Keratinocyte (primary cell): ENCODE data around the gene RRP1B. TPM values are rescaled to one million over a fixed set of nuclear protein-coding genes. Genes with fewer than 3 reads are reported as not detected.

Experiments
- DNase-seq: peaks from one replicate; pipeline ENCODE4 v3.0.0-alpha.2; 2011; ENCODE audit warnings: low read depth, missing footprints, low spot score
- FAIRE-seq: peaks from 2 replicates; lab custom pipeline; 2011; peaks lifted over from hg19 to GRCh38; lab: Jason Lieb, UNC
- H2AFZ ChIP-seq: 2 replicates; pipeline ENCODE4 v1.6.0; 2012; ENCODE audit warnings: low read length, control low read depth, inconsistent platforms; ENCODE audit not compliant: control insufficient read depth
- H3K27ac ChIP-seq: 2 replicates; pipeline ENCODE4 v1.5.1; 2011; ENCODE audit warnings: low read length; ENCODE audit not compliant: control insufficient read depth, insufficient read depth
- H3K27me3 ChIP-seq: 3 replicates; pipeline ENCODE4 v1.6.0; 2011; ENCODE audit warnings: low read length; ENCODE audit not compliant: control insufficient read depth, insufficient read depth; ENCODE audit errors: extremely low read depth
- H3K36me3 ChIP-seq, 2 experiments: 2 replicates in 1 of 2; 3 replicates in 1 of 2; pipeline ENCODE4 v1.5.1; 2011; ENCODE audit warnings: low read length in 2 of 2, mild to moderate bottlenecking in 1 of 2; ENCODE audit not compliant: control insufficient read depth in 2 of 2, insufficient read depth in 2 of 2; ENCODE audit errors: extremely low read depth in 1 of 2
- H3K4me1 ChIP-seq: 3 replicates; pipeline ENCODE4 v1.5.1; 2011; ENCODE audit warnings: low read length; ENCODE audit not compliant: control insufficient read depth, insufficient read depth; ENCODE audit errors: extremely low read depth
- H3K4me2 ChIP-seq: 3 replicates; pipeline ENCODE4 v1.6.0; 2011; ENCODE audit warnings: low read depth, low read length; ENCODE audit not compliant: control insufficient read depth, insufficient read depth; ENCODE audit errors: extremely low read depth
- H3K4me3 ChIP-seq, 3 experiments: fragments of 200-600 bp in 1 of 3; sonication (generic) in 1 of 3; 2 replicates in 2 of 3; 3 replicates in 1 of 3; pipeline ENCODE4 v1.5.1; 2011 to 2016; ENCODE audit warnings: low read length in 3 of 3, mild to moderate bottlenecking in 3 of 3, control low read depth in 2 of 3, inconsistent platforms in 1 of 3, low read depth in 1 of 3, mixed read lengths in 1 of 3, mixed run types in 1 of 3, moderate library complexity in 1 of 3; ENCODE audit not compliant: control insufficient read depth in 2 of 3, insufficient read depth in 2 of 3; ENCODE audit errors: extremely low read depth in 1 of 3
- H3K79me2 ChIP-seq: 2 replicates; pipeline ENCODE4 v1.6.0; 2012; ENCODE audit warnings: low read length; ENCODE audit not compliant: control insufficient read depth, insufficient read depth
- H3K9ac ChIP-seq: 3 replicates; pipeline ENCODE4 v1.6.0; 2011; ENCODE audit warnings: low read length; ENCODE audit not compliant: control insufficient read depth, insufficient read depth; ENCODE audit errors: extremely low read depth
- H3K9me1 ChIP-seq: 3 replicates; pipeline ENCODE4 v1.6.0; 2011; ENCODE audit warnings: low read length; ENCODE audit not compliant: control insufficient read depth, insufficient read depth; ENCODE audit errors: extremely low read depth
- H3K9me3 ChIP-seq: 2 replicates; pipeline ENCODE4 v1.5.1; 2012; ENCODE audit warnings: low read depth, low read length; ENCODE audit not compliant: control insufficient read depth
- H4K20me1 ChIP-seq: 3 replicates; pipeline ENCODE4 v1.6.0; 2011; ENCODE audit warnings: low read length; ENCODE audit not compliant: control insufficient read depth, insufficient read depth; ENCODE audit errors: extremely low read depth
- CTCF ChIP-seq, 3 experiments: IDR thresholded peaks in 1 of 3; conservative IDR thresholded peaks in 1 of 3; optimal IDR thresholded peaks in 1 of 3; 2 replicates in 2 of 3; 3 replicates in 1 of 3; pipeline versions ENCODE3 to v1.5.1; 2011; ENCODE audit warnings: low read length in 3 of 3, mild to moderate bottlenecking in 3 of 3, moderate library complexity in 2 of 3, control low read depth in 1 of 3, inconsistent platforms in 1 of 3; ENCODE audit not compliant: insufficient read depth in 2 of 3; ENCODE audit errors: extremely low read depth in 1 of 3
- EZH2 ChIP-seq: IDR thresholded peaks from one replicate; pipeline ENCODE4 v1.6.1; 2012; ENCODE audit warnings: inconsistent platforms, mild to moderate bottlenecking, low read length, moderate library complexity
- dilution Hi-C: fragments of 300-500 bp; cut with MboI; formaldehyde crosslinking; loops from one replicate; pipeline ENCODE4 v1.7.0; 2020; ENCODE audit warnings: low sequenced_read_pairs; ENCODE audit not compliant: extremely low pct_ligation_motif_present
- polyA plus RNA-seq, 5 experiments: library from polyadenylated mRNA; depleted of rRNA in 3 of 5; stranded (reverse) in 3 of 5; stranded (forward) in 1 of 5; unstranded in 1 of 5; fragments of >200 nt; gene quantifications; 1 replicate in 1 of 5; 2 replicates in 3 of 5; 3 replicates in 1 of 5; pipeline versions ENCODE4 v1.2.1 to v1.2.3, GENCODE V29; 2011 to 2012; ENCODE audit warnings: missing spikeins in 2 of 5, low read depth in 1 of 5, low replicate concordance in 1 of 5

The RRP1B gene
- polyA plus RNA-seq, 1 donor (not counting 4 experiments of a cell fraction or from before 2014, with no cell fraction given) = 19.8 TPM

GRCh38 chr21:43623588-43623987 lies 35.8 kb upstream of the RRP1B start:
- Histone ChIP-seq H3K9me1 (no peaks in the 10 kb centered on the region), H3K9me3 (peaks cover 5% of the 10 kb centered on the region), H3K27ac (no peak overlapping the region), H2AFZ (no peak overlapping the region), H3K4me2 (no peak overlapping the region), H4K20me1 (no peaks in the 10 kb centered on the region), H3K27me3 (no peaks in the 10 kb centered on the region), H3K36me3 (no peaks in the 10 kb centered on the region), H3K4me3 (no peak overlapping the region), H3K4me1 (peaks cover 21% of the 10 kb centered on the region), H3K79me2 (no peaks in the 10 kb centered on the region), H3K9ac (no peak overlapping the region)
- dilution Hi-C loops = no loop called here
- TF ChIP-seq CTCF (optimal IDR thresholded peaks at IDR 0.05 in 1 of 3, IDR thresholded peaks at IDR 0.05 in 1 of 3, conservative IDR thresholded peaks at IDR 0.05 in 1 of 3; ENCODE audit: extremely low read depth in 1 of 3, insufficient read depth in 2 of 3, low read length in 3 of 3) (no peak), EZH2 (no peak)
- no peak for FAIRE-seq
- DNase-seq = no peak

- dilution Hi-C loops = no loop called here
- H3K36me3 ChIP-seq = no peaks in the 10 kb centered on the region
- no peaks in the 10 kb centered on the region for H4K20me1 ChIP-seq
- no peaks in the 10 kb centered on the region for H3K27me3 ChIP-seq
- TF ChIP-seq CTCF (optimal IDR thresholded peaks at IDR 0.05 in 1 of 3, IDR thresholded peaks at IDR 0.05 in 1 of 3, conservative IDR thresholded peaks at IDR 0.05 in 1 of 3; ENCODE audit: extremely low read depth in 1 of 3, insufficient read depth in 2 of 3, low read length in 3 of 3) = no peak
- no peak for TF ChIP-seq EZH2
- H2AFZ ChIP-seq = no peak overlapping the region
- no peak overlapping the region for H3K9ac ChIP-seq
- FAIRE-seq (no peak), DNase-seq (no peak)
- H3K4me1 ChIP-seq = peaks cover 21% of the 10 kb centered on the region
- H3K27ac ChIP-seq = no peak overlapping the region
- no peak overlapping the region for H3K4me3 ChIP-seq
- no peaks in the 10 kb centered on the region for H3K9me1 ChIP-seq
- H3K4me2 ChIP-seq = no peak overlapping the region
- peaks cover 5% of the 10 kb centered on the region for H3K9me3 ChIP-seq
- no peaks in the 10 kb centered on the region for H3K79me2 ChIP-seq
Measured at GRCh38 chr21:43624339-43624738, 35.0 kb upstream of the RRP1B start.
